CD4-positive, alpha-beta T cell treated with Interleukin-17A for 1 hour (primary cell): ENCODE results near the gene SREBF2.
A peak's percentile ranks its signal among the peaks of the same experiment; 100 is the strongest.

Experiments
- DNase-seq: peaks from one replicate; pipeline ENCODE4 v3.0.0-alpha.2; 2020

The SREBF2 gene

GRCh38 chr22:41832553-41833368, at the start of gene SREBF2:
SREBF2 (plus strand) TSS chr22:41833105; CDS start chr22:41833271, 166 bp downstream.
- peak; percentile 99 for DNase-seq

DNA sequence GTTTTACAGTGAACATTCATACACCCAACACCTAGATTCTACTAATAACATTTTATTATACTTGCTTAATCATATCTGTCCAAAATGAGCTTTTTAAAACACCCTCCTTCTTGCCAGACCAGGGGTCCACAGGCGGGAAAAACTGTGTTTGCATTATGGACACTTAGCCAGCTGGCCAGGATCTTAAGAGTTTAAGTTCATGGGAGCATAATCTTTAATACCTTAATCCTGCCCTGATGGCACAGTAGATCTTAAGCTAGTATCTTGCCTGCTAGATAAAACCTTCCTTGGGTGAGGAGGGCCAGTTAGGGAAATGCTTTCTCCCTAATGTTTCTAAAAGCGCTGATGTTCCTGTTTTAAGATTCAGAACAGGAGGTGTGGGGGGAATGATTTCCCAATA, 45.6 kb upstream of the SREBF2 start:
- no peak for DNase-seq

- no peak for DNase-seq
Observed at GRCh38 chr22:41793871-41794270, 39.0 kb upstream of the SREBF2 start.

DNA sequence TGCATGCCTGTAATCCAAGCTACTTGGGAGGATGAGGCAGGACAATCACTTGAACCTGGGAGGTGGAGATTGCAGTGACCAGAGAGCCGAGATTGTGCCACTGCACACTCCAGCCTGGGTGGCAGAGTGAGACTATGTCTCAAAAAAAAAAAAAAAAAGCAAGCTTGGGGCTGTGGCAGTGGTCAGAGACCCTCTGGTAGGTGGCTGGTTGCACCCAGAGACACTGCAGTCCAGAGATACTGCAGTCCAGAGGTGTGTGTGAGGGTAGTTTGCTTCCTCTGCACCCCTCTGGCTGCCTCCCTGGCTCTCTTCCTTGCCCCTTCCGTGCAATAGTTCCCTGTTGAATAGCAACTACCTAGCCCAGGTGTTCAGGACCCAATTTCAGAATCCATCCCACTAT, 34.2 kb upstream of the SREBF2 start:
- DNase-seq, result no peak

GRCh38 chr22:41799486-41800347, 33.2 kb upstream of the SREBF2 start:
- DNase-seq, result peak; percentile 21

DNA sequence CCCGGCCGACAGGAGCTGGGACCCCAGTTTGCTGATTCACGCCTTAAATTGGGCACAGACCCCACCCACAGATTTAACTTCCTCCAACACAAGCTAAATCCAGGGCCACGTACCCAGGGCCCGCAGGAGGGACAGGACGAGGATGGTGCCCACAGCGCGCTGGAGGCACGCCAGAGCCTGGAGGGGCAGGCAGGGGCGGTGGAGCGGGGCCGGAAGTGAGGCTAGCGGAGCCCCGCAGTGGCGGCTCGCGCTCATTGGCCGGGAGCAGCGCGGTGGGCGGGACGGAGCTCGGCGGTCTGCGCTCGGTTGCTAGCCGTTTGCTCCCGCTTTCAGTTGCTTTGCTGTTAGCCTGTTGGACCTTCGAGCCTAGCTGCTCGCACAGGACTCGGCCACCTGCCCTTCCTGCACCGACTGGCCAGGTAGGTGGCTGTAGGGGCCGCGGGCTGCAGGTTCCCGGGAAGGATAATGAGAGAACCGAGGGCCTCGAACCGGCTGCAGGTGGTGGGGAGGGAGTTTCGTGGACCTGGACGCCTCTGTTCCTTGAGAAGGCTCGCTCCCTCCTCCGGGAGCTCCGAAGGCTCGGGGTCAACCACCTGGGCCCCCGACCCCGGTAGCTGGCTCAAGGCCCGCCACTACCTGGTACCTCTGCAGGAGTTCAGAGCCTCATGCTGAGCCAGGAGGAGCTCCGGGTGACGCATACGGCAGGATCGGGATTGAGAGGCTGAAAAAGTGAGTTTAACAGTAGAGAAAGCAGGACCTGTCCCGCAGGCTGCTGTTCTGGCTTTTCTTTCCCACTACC, 32.4 kb upstream of the SREBF2 start, which contains the start of gene CCDC134:
Gene CCDC134, plus strand, starts transcription at position 332 of the 799 bp plus-strand sequence. CDS start 8,212 bp downstream, outside the sequence.
- peak; percentile 91 for DNase-seq

GRCh38 chr22:41801147-41801819, 31.6 kb upstream of the SREBF2 start:
- no peak for DNase-seq

GRCh38 chr22:41801886-41802285, 31.0 kb upstream of the SREBF2 start:
- DNase-seq, result no peak

GRCh38 chr22:41805639-41806038, 27.3 kb upstream of the SREBF2 start:
- no peak for DNase-seq

- no peak for DNase-seq
Observed at GRCh38 chr22:41808400-41808799, 24.5 kb upstream of the SREBF2 start.

DNA sequence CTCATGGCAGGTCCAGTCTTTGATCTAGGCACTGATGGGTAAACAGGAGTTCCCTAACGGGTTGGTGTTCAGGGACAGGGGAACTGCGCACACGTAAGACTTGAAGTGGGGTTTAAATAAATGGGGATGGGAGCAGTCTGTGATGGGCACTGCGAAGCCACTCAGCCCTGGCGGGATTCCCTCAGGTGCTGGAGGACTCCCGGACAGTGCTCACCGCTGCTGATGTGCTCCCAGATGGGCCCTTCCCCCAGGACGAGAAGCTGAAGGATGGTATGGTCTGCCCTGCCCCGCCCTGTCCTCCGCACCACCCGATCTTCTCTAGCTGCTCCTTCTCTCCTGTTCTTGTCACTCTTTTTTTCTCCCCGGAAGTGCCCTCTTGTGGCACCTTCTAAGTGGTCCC, 22.9 kb upstream of the SREBF2 start:
- DNase-seq, result no peak

- no peak for DNase-seq
Observed at GRCh38 chr22:41812805-41813545, 19.9 kb upstream of the SREBF2 start.

DNA sequence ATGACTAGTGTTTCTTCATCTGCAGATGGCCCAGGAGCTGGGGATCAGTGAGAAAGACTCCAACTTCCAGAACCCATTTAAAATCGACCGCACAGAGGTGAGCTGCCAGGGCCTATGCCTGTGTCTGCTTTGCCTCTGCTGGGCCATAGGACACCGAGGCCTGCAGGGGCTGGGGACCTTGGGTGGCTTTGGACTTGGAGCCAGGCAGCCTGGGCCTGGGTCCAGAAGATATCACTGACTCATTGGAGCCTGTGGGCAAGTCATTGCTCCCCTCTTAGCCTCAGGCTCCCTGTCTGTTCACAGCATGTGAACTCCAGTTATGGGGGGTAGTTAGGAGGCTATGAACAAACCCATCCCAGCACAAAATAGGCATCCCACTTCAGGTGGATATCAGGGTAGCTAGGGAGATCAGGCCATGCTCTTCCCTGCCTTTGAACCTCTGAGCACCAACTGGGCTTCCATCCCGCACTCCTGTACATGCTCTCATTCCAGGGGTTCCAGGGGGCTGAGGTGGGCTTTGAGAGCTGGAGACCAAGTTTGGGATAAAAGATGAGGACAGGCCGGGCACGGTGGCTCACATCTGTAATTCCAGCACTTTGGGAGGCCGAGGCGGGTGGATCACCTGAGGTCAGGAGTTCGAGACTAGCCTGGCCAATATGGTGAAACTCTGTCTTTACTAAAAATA, 19.0 kb upstream of the SREBF2 start:
- no peak for DNase-seq

- DNase-seq, result no peak
Observed at GRCh38 chr22:41815716-41816115, 17.2 kb upstream of the SREBF2 start.

DNA sequence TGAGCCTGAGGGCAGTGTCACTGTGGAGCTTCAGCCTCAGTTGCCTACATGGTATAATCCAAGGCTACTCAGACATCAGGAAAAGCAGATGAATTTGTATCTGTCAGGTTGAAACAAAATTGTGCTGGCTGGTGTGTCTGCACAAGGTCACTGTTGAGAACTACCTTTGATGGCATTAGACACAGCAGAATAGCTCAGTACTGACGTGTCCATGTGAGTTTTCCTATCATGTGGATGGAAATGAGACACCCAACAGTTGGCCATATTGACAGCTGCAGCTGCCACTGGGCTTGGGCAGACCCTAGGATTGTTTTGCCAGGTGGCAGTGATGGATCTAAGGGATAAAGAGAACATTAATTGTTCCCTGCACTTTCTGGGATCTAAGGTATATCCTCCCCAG, 16.7 kb upstream of the SREBF2 start:
- no peak for DNase-seq

- no peak for DNase-seq
Observed at GRCh38 chr22:41816871-41817270, 16.0 kb upstream of the SREBF2 start.

- DNase-seq, result no peak
Observed at GRCh38 chr22:41818011-41818410, 14.9 kb upstream of the SREBF2 start.

- no peak for DNase-seq
Observed at GRCh38 chr22:41818596-41818995, 14.3 kb upstream of the SREBF2 start.

DNA sequence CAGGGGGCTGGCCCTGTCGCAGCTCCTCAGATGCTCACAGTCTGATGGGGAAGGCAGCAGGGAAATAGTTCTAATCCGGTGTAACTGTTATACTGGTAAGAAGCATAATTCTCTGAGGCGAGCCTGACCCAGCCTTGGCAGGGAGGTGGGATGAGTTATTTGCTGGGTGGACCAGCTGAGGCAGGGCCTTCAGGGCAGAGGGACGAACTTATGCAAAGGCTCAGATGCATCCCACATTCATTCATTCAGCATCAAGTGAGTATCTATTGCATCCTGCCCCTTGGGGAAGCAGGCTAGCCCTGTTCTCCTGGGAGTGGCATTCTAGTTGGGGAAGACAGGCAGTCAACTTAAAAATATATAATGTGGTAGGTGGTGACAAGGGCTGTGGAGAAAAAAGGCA, 13.6 kb upstream of the SREBF2 start:
- no peak for DNase-seq

DNA sequence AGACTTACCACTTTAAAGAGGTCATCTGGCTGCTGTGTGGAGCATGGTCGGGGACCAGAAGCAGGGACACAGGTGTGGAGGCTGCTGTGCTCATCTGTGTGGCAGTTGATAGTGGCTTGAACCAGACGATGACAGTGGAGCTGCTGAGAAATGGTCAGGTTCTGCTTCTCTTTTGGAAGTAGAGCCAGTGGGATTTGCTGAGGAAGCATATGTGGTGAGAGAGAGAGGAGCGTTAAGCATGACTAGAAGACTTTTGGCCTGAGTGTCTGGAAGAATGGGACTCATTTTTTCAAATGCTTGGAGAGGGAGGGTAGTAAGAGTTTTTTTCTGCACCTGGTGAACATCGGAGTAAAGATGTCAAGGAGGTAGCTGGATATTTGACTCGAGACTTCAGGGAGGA, 12.5 kb upstream of the SREBF2 start:
- no peak for DNase-seq
